Measurements from ENCODE around the gene DACT2. TPM values are rescaled to one million over a fixed set of nuclear protein-coding genes. Genes with fewer than 3 reads are reported as not detected.
"Not testable (repeated sequence)": the region's sequence is repeated elsewhere in the genome, so short reads cannot be mapped to it uniquely, and the experiment has no call there.

Gene DACT2
- polyA plus RNA-seq, 1 donor: 1.6 TPM

- no peak for DNase-seq (ENCODE audit: low read depth)
These were observed 3.4 kb upstream of the DACT2 start for GRCh38 chr6:168322966-168323365.

DNA sequence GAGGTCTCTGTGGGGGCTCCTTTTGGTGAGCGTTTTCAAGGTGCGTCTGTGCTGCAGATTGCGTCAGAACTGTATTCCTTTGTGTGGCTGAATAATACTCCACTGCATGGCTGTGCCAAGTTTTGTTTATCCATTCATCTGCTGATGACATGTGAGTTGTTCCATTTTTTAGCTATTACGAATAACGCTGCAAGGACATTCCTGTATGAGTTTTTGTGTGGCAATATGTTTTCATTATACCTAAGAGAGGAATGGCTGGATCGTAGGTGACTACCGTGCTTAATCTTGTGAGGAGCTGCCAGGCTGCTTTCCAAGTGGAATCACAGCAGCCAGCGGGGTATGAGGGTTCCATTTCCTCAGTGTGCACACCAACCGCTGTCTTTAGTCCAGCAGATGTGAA, 1.1 kb upstream of the DACT2 start:
- DNase-seq (ENCODE audit: low read depth): no peak

- no peak for DNase-seq (ENCODE audit: low read depth)
These were observed 848 bp downstream of the DACT2 start for GRCh38 chr6:168318579-168319278.

DNA sequence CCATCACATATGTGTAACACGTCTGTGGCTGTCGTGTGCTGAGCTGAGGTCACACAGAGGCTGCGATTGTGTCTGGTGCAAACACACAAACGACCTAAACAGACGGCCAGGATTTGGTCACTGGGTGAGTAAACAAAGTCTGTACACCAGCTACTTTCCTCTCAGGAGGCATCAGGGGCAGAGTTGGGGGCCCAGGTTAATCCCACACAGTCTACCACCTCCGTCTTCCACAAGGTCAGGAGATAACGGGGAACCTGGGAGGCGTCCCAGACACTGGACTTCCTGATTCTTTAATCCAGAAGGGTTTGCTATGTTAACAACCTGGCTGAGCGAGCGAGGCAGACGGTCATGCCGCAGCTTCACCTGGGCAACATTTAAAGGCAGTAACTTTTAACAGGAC, 1.5 kb downstream of the DACT2 start:
- DNase-seq (ENCODE audit: low read depth): no peak

DNA sequence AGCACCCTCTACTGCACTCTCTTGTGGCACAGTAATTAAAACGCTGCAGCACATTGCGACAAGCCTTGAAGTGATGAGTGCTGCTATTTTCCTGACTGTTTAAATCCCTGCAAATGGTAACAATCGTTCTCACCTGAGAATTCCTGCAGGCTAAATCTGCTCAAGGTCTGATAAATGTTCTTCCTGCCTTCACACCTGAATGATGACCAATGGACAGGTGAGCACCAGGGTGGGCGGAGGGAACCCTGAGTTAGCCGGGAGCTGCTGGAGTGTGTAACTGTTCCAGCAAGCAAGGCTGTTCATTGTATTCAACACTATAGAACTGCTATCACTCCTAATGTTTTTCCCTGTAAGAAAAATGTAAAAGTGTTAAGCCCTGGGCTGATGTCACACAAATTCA, 4.0 kb downstream of the DACT2 start:
- DNase-seq (ENCODE audit: low read depth): no peak

- DNase-seq (ENCODE audit: low read depth): peak; percentile 24
These were observed 4.6 kb downstream of the DACT2 start for GRCh38 chr6:168314948-168315347.

DNA sequence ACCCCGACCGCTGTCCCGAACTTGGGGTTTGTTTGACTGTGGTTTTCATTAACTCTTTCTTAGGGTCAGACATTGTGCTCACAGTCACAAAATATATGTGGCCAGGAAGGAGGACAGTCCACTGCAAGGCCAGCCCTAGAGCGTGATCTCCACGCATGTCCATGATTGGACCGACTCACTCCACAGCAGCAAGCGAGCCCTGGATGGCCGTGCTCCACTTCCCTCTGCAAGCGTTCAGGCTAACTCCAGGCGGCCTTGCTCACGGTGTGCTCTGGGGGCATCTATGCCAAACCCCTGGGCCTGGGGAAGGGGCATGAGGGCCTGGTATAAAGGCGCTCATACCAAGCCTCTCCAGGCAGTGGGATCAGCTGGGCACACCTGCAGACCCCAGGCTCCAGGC, 5.6 kb downstream of the DACT2 start:
- DNase-seq (ENCODE audit: low read depth): no peak

GRCh38 chr6:168313431-168314011, 6.1 kb downstream of the DACT2 start:
- DNase-seq (ENCODE audit: low read depth): no peak

DNA sequence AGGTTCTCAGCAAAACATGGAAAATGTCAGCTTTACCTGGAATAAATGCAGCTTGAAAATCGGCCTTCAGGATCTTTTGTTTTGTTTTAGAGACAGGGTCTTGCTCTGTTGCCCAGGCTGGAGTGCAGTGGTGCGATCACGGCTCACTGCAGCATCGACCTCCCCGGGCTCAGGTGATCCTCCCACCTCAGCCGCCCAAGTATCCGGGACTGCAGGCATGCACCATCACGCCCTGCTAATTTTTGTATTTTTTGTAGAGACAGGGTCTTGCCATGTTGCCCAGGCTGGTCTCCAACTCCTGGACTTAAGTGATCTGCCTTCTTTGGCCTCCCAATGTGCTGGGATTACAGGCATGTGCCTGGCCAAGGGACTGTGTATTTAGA, 7.5 kb downstream of the DACT2 start:
- DNase-seq (ENCODE audit: low read depth): not testable (repeated sequence)

- DNase-seq (ENCODE audit: low read depth): no peak
These were observed 8.0 kb downstream of the DACT2 start for GRCh38 chr6:168311410-168312124.

- no peak for DNase-seq (ENCODE audit: low read depth)
These were observed 8.6 kb downstream of the DACT2 start for GRCh38 chr6:168310945-168311344.

GRCh38 chr6:168310403-168310802, 9.2 kb downstream of the DACT2 start:
- no peak for DNase-seq (ENCODE audit: low read depth)

DNA sequence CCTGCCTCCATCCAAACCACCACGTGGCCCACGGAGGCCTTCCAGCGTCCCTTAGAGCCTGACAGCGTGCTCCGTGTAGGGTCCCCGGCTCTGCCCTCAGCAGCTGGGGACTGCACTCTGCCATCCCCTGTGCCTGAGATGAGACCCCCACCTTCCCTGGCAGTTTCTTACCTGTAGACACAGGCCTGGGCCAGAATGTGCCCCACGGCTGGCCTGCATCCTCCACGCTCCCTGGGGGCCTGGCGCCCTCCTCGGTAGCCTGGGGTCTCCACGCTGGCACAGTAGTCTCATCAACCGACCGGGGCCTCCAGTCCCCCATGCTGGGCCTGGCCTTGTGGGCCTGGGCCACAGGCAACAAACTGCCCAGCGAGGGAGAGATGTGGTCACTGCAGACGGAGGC, 9.6 kb downstream of the DACT2 start:
- no peak for DNase-seq (ENCODE audit: low read depth)

DNA sequence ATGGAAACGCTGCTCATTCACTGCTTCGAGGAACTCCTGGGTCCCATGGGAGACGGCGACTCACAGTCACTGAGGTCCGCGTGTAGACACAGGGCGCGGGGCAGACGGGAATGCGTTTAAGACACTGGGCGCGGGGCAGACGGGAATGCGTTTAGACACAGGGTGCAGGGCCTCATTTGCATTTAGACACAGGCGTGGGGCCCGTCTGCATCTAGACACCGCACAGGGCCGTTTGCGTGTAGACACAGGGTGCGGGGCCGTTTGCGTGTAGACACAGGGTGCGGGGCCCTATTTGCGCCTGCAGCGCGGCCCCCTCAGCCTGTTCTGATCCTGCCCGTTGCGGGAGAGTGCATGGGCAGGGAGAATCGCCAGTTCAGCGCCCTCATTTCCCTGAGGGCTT, 10.4 kb downstream of the DACT2 start:
- no peak for DNase-seq (ENCODE audit: low read depth)

GRCh38 chr6:168308390-168309144, 11.0 kb downstream of the DACT2 start:
- DNase-seq (ENCODE audit: low read depth): no peak

- DNase-seq (ENCODE audit: low read depth): no peak
These were observed 11.9 kb downstream of the DACT2 start for GRCh38 chr6:168307695-168308021.

DNA sequence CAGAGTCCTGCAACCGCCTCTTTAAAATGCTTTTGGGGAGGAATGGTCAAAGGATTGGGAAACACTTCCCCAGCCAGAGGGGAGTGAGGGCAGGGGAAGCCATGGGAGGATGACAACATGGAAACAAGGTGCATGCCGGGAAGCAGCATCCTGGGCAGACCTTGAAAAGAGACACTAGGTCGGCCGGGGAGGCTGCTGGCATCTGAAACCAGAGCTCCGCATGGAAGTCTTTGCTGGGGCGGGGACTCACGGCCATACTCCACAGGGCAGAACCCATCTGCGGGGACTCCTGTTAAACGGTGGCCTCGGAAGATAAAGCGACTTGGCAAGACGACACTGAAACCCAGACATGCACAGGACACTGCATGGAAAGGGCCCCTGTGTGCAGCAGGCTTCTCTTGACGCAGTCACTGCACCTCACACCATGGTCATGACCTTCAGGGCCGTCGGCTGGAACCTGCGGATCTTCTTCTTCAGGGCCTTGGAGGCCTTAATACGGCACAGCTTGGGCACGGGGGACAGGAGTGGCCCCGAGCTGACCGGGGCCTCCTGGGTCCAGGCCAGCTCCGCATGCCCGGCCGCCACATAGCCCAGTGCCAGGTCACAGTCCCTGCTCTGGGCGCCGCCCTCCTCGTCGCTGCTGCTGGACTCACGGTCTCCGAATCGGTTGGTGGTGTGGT, 12.4 kb downstream of the DACT2 start:
- no peak for DNase-seq (ENCODE audit: low read depth)

DNA sequence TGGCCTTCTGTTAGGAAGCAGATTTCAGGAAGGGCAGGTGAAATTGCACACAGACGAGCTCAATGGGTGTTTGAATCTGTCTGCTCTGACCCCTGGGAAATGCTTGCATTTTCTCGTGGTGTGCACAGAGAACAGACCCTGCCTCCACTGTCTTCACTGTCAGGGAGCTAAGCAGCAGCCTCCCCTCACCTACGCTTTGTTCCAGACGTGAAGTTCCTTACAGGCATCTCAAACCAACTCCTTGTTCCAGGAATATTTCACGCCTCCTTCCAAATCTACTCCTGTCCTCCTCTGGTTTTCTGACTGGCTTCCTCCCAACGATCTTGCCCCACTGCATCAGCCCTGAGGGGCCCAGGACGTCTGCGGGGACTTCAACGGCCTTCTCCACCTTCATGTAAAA, 13.7 kb downstream of the DACT2 start:
- no peak for DNase-seq (ENCODE audit: low read depth)

GRCh38 chr6:168305096-168305749, 14.4 kb downstream of the DACT2 start:
- DNase-seq (ENCODE audit: low read depth): no peak

DNA sequence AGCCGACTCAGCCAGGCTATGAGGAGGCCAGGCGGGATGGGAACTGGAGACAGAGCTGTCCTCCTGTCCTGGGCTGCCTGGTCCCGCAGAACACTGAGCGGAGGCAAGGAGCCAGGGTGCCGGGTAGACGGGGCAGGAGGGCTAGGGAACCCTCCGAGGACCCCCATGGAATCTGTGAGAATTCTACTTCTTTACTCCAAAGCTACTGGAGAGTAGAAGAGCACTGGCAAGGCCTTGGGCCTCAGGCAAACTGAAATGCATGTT, 14.9 kb downstream of the DACT2 start:
- no peak for DNase-seq (ENCODE audit: low read depth)

DNA sequence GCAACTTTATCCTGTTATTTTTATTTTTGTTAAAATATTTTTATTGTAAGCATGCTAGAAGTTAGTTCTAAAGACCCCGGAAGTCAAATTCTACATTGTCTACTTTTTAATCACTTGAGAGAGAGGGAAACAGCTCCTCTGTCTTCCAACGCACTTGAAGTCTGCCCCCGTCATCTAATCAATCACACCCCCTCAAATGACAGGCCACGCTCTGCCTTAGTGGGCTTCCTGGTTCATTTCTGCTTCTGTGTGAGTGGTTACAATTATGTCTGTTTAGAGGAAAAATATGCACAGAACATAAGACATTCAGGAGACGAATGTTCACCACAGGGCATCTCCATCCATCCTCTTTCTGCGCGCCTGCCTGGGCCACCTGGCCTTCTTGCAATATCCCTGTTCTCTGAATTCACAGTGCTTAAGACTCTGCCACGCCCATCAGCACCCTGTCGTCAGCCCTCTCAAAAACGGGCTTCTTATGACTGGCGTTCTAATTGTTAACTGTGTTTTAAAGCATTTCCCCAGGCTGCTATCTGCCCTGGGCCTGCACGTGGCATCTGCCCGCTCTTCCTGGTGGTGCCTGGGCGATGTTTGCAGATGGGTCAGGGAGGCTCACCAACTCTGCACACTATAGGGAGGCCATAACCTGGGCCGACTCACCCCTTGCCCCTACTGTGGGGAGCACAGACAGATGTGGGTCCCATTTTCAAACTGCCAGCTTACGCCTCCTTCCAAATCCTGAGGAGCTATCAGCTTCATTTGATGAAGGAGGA, 15.4 kb downstream of the DACT2 start:
- DNase-seq (ENCODE audit: low read depth): no peak
